Endothelial cell of umbilical vein (primary cell): Measurements from ENCODE around the gene CD300H.

ENCODE experiments used
- CTCF ChIP-seq, 2 donors: IDR thresholded peaks; 1 replicate in 1 of 2; 2 replicates in 1 of 2; pipeline ENCODE4 v1.5.1; 2011; ENCODE audit warnings: low read length in 2 of 2, mild to moderate bottlenecking in 2 of 2, moderate library complexity in 2 of 2, control low read depth in 1 of 2, inconsistent platforms in 1 of 2, low read depth in 1 of 2; ENCODE audit not compliant: insufficient read depth in 1 of 2; ENCODE audit errors: extremely low read depth in 1 of 2
- EZH2 ChIP-seq: IDR thresholded peaks from 2 replicates; pipeline ENCODE4 v1.6.1; 2012; ENCODE audit warnings: borderline replicate concordance, low read depth, mild to moderate bottlenecking, moderate library complexity, low read length, inconsistent platforms; ENCODE audit not compliant: severe bottlenecking
- GATA2 ChIP-seq: IDR thresholded peaks from 2 replicates; pipeline ENCODE4 v1.7.0; 2011; ENCODE audit warnings: low read depth, mild to moderate bottlenecking, moderate library complexity, mixed read lengths, low read length; ENCODE audit not compliant: insufficient read length, insufficient read depth
- MAX ChIP-seq: IDR thresholded peaks from 2 replicates; pipeline ENCODE4 v1.6.1; 2011; ENCODE audit not compliant: insufficient read depth, insufficient read length
- POLR2A ChIP-seq: IDR thresholded peaks from 2 replicates; pipeline ENCODE4 v1.6.1; 2012; ENCODE audit warnings: low read depth, mild to moderate bottlenecking, control low read depth, low read length
- POLR2AphosphoS5 ChIP-seq: IDR thresholded peaks from 2 replicates; pipeline ENCODE4 v1.6.1; 2012; ENCODE audit warnings: low read depth, mild to moderate bottlenecking, control low read depth, low read length, moderate library complexity; ENCODE audit not compliant: insufficient read depth

GRCh38 chr17:74582633-74583032 is 15.3 kb upstream of the CD300H start:
- TF ChIP-seq POLR2A (no peak), CTCF (IDR thresholded peaks at IDR 0.05; ENCODE audit: extremely low read depth in 1 of 2, insufficient read depth in 1 of 2, low read depth in 1 of 2, low read length in 2 of 2) (no peak), GATA2 (no peak), MAX (no peak), EZH2 (no peak), POLR2AphosphoS5 (no peak)
